ENCODE data around the gene SENP6.

Gene SENP6

DNA sequence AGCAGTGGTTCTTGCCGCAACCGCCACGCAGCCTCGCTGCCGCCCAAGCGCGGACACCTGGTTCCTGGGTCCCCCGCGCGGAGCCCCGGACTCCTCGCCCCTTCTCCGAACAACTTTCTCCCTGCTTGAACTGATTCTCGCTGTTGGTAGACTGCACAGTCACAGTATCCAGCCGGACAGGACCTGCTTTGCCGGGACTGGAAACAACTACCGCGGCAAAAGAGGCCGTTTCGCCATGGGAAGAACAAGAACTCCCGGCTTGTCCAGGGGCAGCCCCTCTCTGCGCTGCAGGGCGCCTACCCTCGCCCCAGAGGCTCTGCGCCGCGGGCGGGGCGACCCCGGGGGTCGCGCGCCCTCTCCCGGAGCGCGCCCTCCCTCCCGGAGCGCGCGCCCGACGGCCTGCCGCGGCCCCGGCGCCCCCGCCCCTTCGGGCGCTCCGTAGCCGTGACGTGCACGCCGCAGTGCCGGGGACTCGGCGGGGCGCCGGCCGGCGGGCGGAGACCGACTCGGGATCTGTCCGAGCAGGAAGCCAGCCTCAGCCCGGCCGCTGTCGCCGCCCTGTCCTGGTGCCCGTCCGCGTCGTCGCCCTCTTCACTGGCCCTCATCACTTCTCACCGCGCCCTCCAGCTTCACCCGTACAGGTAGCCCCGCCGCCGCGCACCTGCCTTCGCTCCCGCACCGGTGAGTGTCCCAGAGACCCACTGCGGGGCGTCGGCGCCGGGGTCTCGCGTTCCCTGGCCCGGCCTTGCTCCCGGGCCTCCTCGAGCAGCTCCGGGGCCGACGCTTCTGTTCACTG is 147.3 kb downstream of the SENP6 start, which contains the start of gene MYO6:
MYO6 (plus strand) TSS at position 497 of the 796 bp plus-strand sequence. CDS start 68,309 bp downstream, outside the sequence.
- DNase-seq (ENCODE audit: low spot score), result no peak

DNA sequence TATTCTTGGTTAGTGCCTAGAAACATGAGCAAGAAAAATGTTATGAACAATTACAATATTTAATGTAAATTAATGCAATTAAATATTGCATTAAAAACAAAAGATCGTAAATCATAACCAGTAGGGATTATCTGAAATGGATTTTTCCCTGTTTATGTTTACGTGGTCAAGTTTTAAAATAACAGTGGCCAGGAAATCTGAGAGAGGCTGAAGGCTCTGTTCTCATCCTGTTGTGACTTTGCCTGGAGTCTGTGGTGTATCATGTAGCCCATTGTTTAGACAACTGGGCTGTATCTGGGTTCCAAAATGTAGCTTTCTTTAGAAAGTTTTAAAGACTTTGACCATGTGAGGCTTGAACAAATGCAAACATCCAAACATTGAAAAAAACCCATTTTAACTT is 149.8 kb downstream of the SENP6 start:
- no peak for DNase-seq (ENCODE audit: low spot score)

DNA sequence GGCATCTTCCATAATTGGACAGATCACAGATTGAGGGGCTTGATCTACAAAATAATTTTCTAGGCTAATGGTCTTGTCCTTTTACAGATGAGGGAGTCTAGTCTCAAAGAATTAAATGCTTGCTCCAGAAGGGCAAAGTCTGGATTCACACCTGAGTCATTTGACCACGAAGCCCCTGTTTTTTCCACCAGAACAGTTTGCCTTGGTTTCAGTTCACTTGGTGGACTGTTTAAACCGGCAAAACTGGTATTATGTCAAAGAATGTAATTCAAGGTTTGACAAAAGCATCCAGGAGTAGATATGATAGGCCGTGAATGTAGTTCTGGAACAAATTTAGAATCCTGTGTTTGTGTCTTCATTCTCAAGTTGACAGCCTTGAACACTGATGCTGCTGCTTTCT is 150.7 kb downstream of the SENP6 start:
- no peak for DNase-seq (ENCODE audit: low spot score)

GRCh38 chr6:75755704-75756103 is 154.0 kb downstream of the SENP6 start:
- no peak for DNase-seq (ENCODE audit: low spot score)

DNA sequence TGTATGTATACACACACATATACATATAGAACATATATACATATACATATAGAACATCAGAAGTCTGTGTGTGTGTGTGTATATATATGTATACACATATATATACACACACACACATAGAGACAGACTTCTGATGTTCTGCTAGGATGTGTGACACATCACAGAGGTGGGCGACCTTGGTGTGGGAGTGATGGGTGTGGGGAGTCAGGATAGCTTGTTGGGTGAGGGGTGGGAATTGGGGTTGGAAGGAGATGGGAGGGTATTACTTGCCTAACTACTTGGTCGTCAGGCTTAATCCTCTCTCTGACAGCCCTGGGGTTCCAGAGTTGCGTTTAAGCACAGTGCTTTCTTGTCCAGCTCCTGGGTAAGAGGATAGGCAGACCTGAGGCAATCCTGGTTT is 155.6 kb downstream of the SENP6 start:
- DNase-seq (ENCODE audit: low spot score), result no peak

DNA sequence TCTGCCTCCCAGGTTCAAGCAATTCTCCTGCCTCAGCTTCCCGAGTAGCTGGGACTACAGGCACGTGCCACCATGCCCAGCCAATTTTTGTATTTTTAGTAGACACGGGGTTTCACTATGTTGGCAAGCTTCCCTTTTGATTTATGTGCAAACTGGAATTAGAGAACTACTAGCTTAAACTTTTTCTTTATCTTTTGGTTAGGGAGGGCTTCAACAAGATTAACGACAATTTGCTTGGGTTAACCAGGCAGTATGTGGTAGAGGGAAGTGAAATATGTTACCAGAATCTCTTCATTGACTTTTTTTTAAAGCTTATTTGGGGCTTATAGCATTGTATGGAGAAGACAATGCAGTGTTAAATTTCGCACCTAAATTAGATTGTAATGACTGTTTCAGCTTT is 156.4 kb downstream of the SENP6 start:
- no peak for DNase-seq (ENCODE audit: low spot score)

GRCh38 chr6:75759207-75759606 is 157.5 kb downstream of the SENP6 start:
- no peak for DNase-seq (ENCODE audit: low spot score)

DNA sequence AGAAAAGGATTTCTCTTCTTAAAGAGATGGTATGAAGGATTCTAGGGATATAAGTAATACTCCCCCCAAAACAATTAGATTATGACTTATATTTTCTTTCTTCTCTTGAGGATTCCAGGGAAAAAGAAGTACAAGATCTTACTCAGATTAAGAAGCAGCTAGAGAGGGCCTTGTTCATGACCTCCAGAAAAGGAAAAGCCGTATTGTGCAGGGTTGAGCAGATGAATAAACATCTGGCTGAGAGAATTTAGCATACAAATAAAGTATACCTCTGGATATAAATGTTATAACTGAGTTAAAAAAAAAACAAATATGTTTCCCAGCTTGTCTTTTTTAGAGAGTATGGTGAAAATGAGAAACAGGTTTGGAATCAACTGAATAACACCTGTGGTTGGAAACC is 158.6 kb downstream of the SENP6 start:
- no peak for DNase-seq (ENCODE audit: low spot score)

DNA sequence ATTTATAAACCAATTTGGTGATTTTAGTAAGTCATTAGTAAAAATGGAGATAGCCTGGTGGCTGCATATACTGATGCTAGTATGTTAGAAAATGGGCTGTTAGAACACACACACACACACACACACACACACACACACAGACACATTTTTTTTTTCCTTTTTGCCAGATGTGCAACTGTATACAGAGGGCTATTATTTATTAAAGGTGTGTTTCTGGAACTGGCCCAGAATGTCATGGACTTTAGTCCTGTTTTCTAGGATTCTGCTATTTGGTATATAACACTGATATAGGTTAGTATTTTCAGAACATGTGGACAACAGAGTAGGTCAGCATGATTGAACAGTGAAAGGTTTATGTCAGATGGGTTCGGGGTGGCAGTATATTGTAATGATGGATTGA is 159.8 kb downstream of the SENP6 start:
- no peak for DNase-seq (ENCODE audit: low spot score)

DNA sequence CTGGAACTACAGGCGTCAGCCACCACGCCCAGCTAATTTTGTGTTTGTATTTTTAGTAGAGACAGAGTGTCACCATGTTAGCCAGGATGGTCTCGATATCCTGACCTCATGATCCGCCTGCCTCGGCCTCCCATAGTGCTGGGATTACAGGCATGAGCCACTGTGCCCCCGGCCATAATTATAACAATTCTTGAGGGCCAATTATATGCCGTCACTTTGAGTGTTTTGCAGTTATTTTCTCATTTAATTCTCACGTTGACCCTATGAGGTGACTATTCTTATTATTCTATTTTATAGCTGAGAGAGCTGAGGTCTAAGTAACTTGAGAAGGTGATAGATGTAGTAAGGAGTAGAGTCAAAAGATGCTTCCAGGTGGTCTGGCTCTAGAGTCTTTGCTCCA is 160.4 kb downstream of the SENP6 start:
- DNase-seq (ENCODE audit: low spot score), result no peak

GRCh38 chr6:75766387-75766786 is 164.7 kb downstream of the SENP6 start:
- no peak for DNase-seq (ENCODE audit: low spot score)

All from pons (tissue), 1 donor.